Thyroid gland (tissue), 4 donors: ENCODE measurements around the gene ASAP2. TPM values are rescaled to one million over a fixed set of nuclear protein-coding genes. Genes with fewer than 3 reads are reported as not detected.

Experiments used
- DNase-seq, 2 donors: peaks; one replicate each; pipeline ENCODE4 v3.0.0-alpha.2; 2019
- H3K27ac ChIP-seq, 3 donors: fragments of 200-600 bp; sonication (generic); 1 replicate in 2 of 3; 2 replicates in 1 of 3; pipeline ENCODE4 v1.5.1; 2016 to 2019; ENCODE audit warnings: mild to moderate bottlenecking in 1 of 3, moderate library complexity in 1 of 3
- H3K27me3 ChIP-seq: fragments of 200-600 bp; sonication (generic); one replicate; pipeline ENCODE4 v1.5.1; 2019
- H3K36me3 ChIP-seq, 2 donors: fragments of 200-600 bp; sonication (generic); one replicate each; pipeline ENCODE4 v1.5.1; 2016 to 2019
- H3K4me1 ChIP-seq, 2 donors: fragments of 200-600 bp; sonication (generic); one replicate each; pipeline ENCODE4 v1.5.1; 2017 to 2019
- H3K4me3 ChIP-seq, 3 donors: fragments of 200-600 bp; sonication (generic); replicated peaks in 1 of 3; 1 replicate in 2 of 3; 2 replicates in 1 of 3; pipeline ENCODE4 v1.5.1; 2016; ENCODE audit warnings: mild to moderate bottlenecking in 1 of 3
- H3K9me3 ChIP-seq: fragments of 200-600 bp; sonication (generic); one replicate; pipeline ENCODE4 v1.5.1; 2017
- POLR2A ChIP-seq, 2 donors: fragments of 450-650 bp; IDR thresholded peaks; one replicate each; pipeline ENCODE4 v1.6.1; 2017; ENCODE audit warnings: antibody characterized with exemption in 2 of 2, mild to moderate bottlenecking in 2 of 2, moderate library complexity in 1 of 2
- WGBS, 2 donors: methylation state at CpG; one replicate each; pipeline ENCODE4 v1.1.5; 2017; 5-methylcytosine and 5-hydroxymethylcytosine counted together
- intact Hi-C: fragments of 100-400 bp; cut with DNase I; formaldehyde crosslinking; loops from one replicate; pipeline ENCODE4 v1.15.1; 2023
- total RNA-seq, 4 donors: library from RNA; depleted of rRNA; stranded (reverse); fragments of >200 nt; gene quantifications; one replicate each; pipeline ENCODE4 v1.2.3, GENCODE V29; 2016
- TF ChIP-seq, protein P1 (sequence below), 6 experiments: fragments of 200-600 bp in 3 of 6; fragments of 450-650 bp in 3 of 6; sonication (generic) in 3 of 6; IDR thresholded peaks; one replicate each; pipeline ENCODE4 v1.5.1; 2016 to 2019; ENCODE audit warnings: antibody characterized with exemption in 6 of 6, mild to moderate bottlenecking in 2 of 6, inconsistent platforms in 1 of 6, moderate library complexity in 1 of 6

ASAP2 gene
- total RNA-seq, 4 donors from 2014 or later, result 40.3 to 55.3 (median 47.3) TPM

DNA sequence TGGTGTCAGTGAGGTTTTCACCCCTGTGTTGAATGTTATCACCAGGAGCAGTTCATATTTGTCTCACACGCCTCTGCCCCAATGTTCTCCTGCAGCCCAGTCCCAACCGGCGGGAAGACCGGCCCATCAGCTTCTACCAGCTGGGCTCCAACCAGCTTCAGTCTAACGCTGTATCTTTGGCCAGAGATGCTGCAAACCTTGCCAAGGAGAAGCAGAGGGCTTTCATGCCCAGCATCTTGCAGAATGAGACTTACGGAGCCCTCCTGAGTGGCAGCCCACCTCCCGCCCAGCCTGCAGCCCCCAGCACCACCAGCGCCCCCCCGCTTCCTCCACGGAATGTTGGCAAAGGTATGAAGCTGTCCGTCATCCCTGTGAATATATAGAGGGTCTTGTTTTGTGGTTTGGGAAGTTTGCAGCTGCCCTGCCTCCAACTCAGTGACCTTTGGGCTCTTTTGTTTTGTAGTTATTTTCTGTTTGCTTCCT lies 181.6 kb downstream of the ASAP2 start:
- peaks cover 0 to 21% of the 10 kb centered on the region in 2 donors for H3K4me1 ChIP-seq
- WGBS, 2 donors, result 87 to 94% methylated on average over 11 of the region's 11 CpGs
- H3K9me3 ChIP-seq, result no peaks in the 10 kb centered on the region
- intact Hi-C loops, result no loop called here
- H3K27me3 ChIP-seq, result no peaks in the 10 kb centered on the region
- TF ChIP-seq, protein P1, sequence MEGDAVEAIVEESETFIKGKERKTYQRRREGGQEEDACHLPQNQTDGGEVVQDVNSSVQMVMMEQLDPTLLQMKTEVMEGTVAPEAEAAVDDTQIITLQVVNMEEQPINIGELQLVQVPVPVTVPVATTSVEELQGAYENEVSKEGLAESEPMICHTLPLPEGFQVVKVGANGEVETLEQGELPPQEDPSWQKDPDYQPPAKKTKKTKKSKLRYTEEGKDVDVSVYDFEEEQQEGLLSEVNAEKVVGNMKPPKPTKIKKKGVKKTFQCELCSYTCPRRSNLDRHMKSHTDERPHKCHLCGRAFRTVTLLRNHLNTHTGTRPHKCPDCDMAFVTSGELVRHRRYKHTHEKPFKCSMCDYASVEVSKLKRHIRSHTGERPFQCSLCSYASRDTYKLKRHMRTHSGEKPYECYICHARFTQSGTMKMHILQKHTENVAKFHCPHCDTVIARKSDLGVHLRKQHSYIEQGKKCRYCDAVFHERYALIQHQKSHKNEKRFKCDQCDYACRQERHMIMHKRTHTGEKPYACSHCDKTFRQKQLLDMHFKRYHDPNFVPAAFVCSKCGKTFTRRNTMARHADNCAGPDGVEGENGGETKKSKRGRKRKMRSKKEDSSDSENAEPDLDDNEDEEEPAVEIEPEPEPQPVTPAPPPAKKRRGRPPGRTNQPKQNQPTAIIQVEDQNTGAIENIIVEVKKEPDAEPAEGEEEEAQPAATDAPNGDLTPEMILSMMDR (IDR thresholded peaks at IDR 0.05), result no peak
- TF ChIP-seq POLR2A (IDR thresholded peaks at IDR 0.05), result no peak
- H3K4me3 ChIP-seq, result no peak overlapping the region
- peaks cover 21 to 28% of the 10 kb centered on the region in 2 donors for H3K36me3 ChIP-seq
- DNase-seq, result no peak
- no peak overlapping the region for H3K27ac ChIP-seq

DNA sequence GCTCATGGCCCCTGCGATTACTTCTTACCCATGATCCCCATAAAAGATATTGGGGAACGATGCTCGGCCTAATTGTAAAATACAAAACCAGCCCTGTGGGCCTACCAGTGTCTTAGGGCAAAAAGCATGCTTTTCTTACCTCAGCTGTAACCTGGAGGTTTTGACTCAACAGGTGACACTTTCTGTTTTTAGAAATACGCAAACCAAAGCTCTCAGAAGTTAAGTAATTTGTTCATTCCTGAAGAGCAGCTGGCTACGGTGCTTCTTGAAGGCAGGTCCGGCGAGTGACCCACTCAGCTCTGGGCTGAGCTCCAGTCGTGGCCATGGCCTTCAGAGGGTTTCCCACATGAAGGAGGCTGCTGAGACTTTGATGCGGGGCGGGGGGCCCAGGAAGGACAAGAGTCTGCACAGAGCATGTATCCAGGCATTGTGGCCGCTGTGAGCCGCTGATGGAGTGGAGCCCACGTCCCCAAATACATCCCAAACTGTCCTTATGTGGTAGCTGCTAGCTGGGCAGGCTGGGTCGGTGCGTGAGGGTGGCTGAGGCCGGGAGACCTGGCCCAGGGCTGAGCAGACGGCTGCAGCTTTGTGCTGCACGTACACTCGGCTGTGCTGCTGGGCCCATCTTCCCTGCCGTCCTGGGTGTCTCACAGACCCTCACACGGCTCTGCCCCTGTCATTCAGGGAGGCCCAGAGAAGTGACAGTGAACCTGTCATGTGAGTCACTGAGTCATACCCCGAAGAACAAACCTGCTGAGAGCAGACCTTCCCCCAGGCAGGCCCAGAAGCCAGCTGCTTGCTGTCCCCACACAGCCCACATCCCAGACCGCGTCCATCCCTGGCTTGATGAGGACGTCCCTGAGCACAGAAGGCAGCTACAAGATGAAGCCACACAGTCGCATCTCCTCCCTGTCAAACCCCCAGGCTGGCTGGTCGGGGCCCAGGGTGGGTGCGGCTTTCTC lies 182.6 kb downstream of the ASAP2 start:
- Histone ChIP-seq H3K4me3 (no peak overlapping the region), H3K27ac (no peak overlapping the region), H3K27me3 (no peaks in the 10 kb centered on the region), H3K4me1 (peaks cover 0 to 26% of the 10 kb centered on the region in 2 donors), H3K36me3 (peaks cover 21 to 24% of the 10 kb centered on the region in 2 donors), H3K9me3 (no peaks in the 10 kb centered on the region)
- DNase-seq, result no peak
- 92 to 93% methylated on average over 25 to 26 of the region's 28 CpGs for whole genome bisulfite sequencing, 2 donors
- TF ChIP-seq, protein P1 (IDR thresholded peaks at IDR 0.05), result no peak
- no peak for TF ChIP-seq POLR2A (IDR thresholded peaks at IDR 0.05)
- intact Hi-C loops, result no loop called here

DNA sequence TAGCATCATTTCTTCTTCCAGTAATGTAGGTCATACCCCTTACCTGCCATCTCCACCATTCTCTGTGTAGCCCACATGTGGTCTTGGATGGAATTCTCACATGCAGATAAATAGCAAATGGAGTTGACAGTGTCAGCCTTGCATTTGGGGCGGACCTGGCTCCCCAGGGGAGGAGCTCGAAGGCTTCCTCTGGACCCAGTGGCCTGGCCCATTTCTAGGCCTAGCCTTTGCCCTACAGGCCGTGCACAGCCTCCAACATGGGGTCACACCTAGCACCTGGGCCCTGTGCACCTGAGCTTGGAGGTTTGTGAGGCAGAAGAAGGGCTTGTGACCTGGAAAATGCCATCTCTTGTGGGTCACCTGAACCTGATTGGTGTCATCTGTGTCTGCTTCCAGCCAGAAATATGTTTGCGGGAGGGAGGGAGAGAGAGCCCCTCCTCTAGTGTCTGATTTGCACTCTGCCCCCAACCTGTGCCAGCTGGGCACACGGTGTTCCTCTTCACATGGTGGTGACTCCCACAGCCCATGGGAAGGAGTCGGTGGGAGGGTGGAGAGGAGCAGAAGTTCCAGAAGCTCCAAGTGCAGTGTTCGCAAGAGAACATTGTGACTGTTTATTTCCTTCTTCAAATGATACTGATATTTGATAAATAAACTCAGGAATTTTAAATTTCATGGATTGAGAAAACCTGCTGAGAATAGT lies 183.7 kb downstream of the ASAP2 start:
- Histone ChIP-seq H3K27me3 (no peaks in the 10 kb centered on the region), H3K4me3 (no peak overlapping the region), H3K27ac (no peak overlapping the region), H3K4me1 (peaks cover 0 to 26% of the 10 kb centered on the region in 2 donors), H3K36me3 (peaks cover 27 to 30% of the 10 kb centered on the region in 2 donors), H3K9me3 (no peaks in the 10 kb centered on the region)
- no peak for DNase-seq
- no peak for TF ChIP-seq POLR2A (IDR thresholded peaks at IDR 0.05)
- TF ChIP-seq, protein P1 (IDR thresholded peaks at IDR 0.05), result no peak
- intact Hi-C loops, result no loop called here
- 95 to 99% methylated on average over 6 to 7 of the region's 7 CpGs for WGBS, 2 donors

DNA sequence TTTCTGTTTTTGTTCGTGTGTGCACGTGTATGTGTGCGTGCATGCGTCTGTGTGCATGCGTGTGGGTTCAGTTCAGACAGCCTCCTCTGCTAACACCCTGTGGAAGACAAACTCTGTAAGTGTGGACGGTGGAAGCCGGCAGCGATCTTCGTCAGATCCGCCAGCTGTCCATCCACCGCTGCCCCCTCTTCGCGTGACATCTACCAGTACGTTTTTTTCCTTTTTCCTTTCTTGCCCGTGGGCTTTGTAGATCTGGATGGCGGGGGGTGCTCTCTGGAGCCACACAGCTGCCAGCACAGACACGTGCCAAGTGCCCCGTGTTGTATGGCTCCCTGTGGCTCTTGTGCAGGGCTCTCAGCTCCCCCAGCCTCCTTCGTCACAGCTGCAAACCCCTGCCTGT lies 184.4 kb downstream of the ASAP2 start:
- WGBS, 2 donors, result 92 to 95% methylated on average over 19 of the region's 19 CpGs
- no peak overlapping the region for H3K27ac ChIP-seq
- no peaks in the 10 kb centered on the region for H3K27me3 ChIP-seq
- no peak for DNase-seq
- no peak overlapping the region for H3K4me3 ChIP-seq
- no peak for TF ChIP-seq POLR2A (IDR thresholded peaks at IDR 0.05)
- TF ChIP-seq, protein P1 (IDR thresholded peaks at IDR 0.05), result no peak
- no peaks in the 10 kb centered on the region for H3K9me3 ChIP-seq
- peaks cover 0 to 22% of the 10 kb centered on the region in 2 donors for H3K4me1 ChIP-seq
- intact Hi-C loops, result no loop called here
- H3K36me3 ChIP-seq, result peaks cover 27 to 30% of the 10 kb centered on the region in 2 donors
